AG09309 (cell line): ENCODE measurements around the gene OR2AT4.
"Not testable (repeated sequence)": the region's sequence is repeated elsewhere in the genome, so short reads cannot be mapped to it uniquely, and the experiment has no call there.

Source experiments
- DNase-seq: peaks from one replicate; pipeline ENCODE4 v3.0.0-alpha.2; 2010; ENCODE audit warnings: low read depth
- H3K4me3 ChIP-seq: 2 replicates; pipeline ENCODE4 v1.5.1; 2011; ENCODE audit warnings: mild to moderate bottlenecking, low read depth, low read length, moderate library complexity; ENCODE audit not compliant: control insufficient read depth
- TF ChIP-seq, protein P1 (sequence below): IDR thresholded peaks from 2 replicates; pipeline ENCODE4 v1.5.1; 2011; ENCODE audit warnings: mild to moderate bottlenecking, low read depth, low read length, inconsistent platforms; ENCODE audit not compliant: insufficient read depth, control insufficient read depth; ENCODE audit errors: missing control alignments

OR2AT4 gene

DNA sequence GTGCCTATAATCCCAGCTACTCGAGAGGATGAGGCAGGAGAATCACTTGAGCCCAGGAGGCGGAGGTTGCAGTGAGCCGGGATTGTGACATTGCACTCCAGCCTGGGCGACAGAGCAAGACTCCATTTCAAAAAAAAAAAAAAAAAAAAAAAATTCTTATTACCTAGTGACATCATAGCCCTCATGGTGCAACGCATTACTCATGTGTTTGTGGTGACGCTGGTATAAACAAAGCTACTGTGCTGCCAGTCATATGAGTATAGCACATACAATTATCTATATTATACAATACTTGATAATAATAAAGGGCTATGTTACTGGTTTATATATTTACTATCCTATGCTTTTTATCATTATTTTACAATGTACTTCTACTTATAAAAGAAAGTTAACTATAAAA lies 41.2 kb downstream of the OR2AT4 start:
- DNase-seq: no peak
- TF ChIP-seq, protein P1, sequence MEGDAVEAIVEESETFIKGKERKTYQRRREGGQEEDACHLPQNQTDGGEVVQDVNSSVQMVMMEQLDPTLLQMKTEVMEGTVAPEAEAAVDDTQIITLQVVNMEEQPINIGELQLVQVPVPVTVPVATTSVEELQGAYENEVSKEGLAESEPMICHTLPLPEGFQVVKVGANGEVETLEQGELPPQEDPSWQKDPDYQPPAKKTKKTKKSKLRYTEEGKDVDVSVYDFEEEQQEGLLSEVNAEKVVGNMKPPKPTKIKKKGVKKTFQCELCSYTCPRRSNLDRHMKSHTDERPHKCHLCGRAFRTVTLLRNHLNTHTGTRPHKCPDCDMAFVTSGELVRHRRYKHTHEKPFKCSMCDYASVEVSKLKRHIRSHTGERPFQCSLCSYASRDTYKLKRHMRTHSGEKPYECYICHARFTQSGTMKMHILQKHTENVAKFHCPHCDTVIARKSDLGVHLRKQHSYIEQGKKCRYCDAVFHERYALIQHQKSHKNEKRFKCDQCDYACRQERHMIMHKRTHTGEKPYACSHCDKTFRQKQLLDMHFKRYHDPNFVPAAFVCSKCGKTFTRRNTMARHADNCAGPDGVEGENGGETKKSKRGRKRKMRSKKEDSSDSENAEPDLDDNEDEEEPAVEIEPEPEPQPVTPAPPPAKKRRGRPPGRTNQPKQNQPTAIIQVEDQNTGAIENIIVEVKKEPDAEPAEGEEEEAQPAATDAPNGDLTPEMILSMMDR: no peak
- no peak overlapping the region for H3K4me3 ChIP-seq

GRCh38 chr11:75052457-75052856 lies 44.2 kb downstream of the OR2AT4 start:
- TF ChIP-seq, protein P1: no peak
- no peak for DNase-seq
- H3K4me3 ChIP-seq: no peak overlapping the region

DNA sequence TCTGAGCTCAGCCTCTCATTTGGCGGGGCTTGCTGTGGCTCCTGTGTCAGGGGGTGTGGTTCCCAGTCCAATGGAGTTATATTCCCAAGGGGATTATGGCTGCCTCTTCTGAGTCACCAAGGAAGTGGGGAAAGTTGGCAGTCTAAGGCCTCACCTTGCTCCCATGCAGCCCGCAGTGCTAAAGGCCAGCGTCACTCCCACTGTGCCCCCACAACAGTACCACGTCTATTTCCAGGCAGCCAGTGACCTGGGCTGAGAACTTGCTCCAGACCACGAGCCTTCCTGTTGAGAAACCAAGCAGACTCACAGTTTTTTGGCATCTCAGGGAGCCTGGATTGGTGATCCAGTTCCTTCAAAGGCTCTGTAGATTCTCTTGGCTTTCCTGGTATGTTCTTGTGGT lies 45.6 kb downstream of the OR2AT4 start:
- TF ChIP-seq, protein P1: no peak
- no peak overlapping the region for H3K4me3 ChIP-seq
- DNase-seq: no peak

DNA sequence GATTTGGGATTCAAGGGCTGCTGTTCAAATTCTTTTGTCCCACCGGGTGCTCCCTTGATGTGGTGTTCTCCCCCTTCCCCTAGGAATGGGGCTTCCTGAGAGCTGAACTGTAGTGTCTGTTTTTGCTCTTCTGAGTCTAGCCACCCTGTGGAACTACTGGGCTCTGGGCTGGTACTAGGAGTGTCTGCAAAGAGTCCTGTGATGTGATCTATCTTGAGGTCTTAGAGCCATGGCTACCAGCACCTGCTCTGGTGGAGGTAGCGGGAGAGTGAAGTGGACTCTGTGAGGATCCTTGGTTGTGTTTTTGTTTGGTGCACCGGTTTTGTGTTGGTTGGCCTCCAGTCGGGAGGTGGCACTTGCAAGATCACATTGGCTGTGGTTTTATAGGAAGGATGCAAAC lies 46.2 kb downstream of the OR2AT4 start:
- no peak overlapping the region for H3K4me3 ChIP-seq
- TF ChIP-seq, protein P1: no peak
- no peak for DNase-seq

DNA sequence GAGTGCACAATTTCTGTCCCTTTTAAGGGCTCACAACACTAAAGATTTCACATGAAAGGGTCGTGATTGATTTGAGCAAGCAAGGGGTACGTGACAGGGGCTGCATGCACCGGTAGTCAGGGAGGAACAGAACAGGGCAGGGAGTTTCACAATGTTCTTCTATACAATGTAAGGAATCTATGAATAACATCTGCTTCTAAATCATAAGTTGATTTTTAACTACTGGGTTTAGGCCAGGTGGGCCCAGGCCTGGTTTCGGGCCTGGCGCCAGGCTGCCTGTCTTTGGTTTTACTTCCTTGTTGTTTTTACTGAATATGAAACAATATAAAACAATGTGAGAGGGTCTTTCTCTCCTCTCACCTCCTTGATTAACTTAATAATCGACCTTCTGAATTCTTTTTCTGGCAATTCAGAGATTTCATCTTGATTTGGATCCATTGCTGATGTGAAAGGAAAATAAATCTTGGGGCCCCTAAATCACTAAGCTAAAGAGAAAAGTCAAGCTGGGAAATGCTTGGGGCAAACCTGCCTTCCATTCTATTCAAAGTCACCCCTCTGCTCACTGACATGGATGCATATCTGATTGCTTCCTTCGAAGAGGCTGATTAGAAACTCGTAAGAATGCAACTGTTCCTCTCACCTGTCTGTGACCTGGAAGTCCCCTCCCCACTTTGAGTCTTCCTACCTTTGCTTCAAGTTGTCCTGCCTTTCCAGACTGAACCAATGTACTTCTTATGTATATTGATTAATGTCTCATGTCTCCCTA lies 47.0 kb downstream of the OR2AT4 start:
- H3K4me3 ChIP-seq, DNase-seq: not testable (repeated sequence)

- TF ChIP-seq, protein P1: no peak
- DNase-seq: no peak
- no peak overlapping the region for H3K4me3 ChIP-seq
Measured at GRCh38 chr11:75047191-75047590, 49.5 kb downstream of the OR2AT4 start.

- not testable (repeated sequence) for H3K4me3 ChIP-seq, DNase-seq
Measured at GRCh38 chr11:75046668-75047067, 50.0 kb downstream of the OR2AT4 start.

GRCh38 chr11:75044381-75045170 lies 52.1 kb downstream of the OR2AT4 start:
- DNase-seq, H3K4me3 ChIP-seq: not testable (repeated sequence)

DNA sequence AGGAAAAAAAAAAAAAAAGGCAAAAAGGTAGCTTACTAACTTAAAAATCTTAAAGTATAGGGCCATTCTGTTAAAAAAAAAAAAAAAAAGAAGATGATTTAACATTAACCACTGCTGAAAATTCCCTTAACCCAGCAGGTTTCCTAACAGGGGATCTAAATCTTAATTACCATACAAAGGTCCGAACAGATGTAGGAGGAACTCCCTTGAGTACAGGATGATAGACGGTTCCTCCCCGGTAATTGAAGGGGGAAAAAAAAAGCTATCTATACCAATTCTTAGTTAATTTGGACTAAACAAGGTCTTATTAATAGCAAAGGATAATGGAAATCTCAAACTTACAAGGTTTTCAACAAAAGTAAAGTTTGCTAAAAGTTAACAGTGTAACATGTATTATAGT lies 54.9 kb downstream of the OR2AT4 start:
- H3K4me3 ChIP-seq, DNase-seq: not testable (repeated sequence)
